Glutamatergic neuron (in vitro differentiated cells): ENCODE results near the gene AXIN2. TPM values are rescaled to one million over a fixed set of nuclear protein-coding genes. Genes with fewer than 3 reads are reported as not detected.

Experiments used
- DNase-seq: peaks from one replicate; pipeline ENCODE4 v3.0.0; 2022
- H3K27ac Mint-ChIP-seq: one replicate; pipeline ENCODE4 v1.8.0; 2020; ENCODE audit warnings: mild to moderate bottlenecking, mixed read lengths, inconsistent platforms; ENCODE audit not compliant: unreplicated experiment
- H3K27me3 Mint-ChIP-seq: one replicate; pipeline ENCODE4 v1.8.0; 2020; ENCODE audit warnings: mild to moderate bottlenecking, moderate library complexity, mixed read lengths, inconsistent platforms; ENCODE audit not compliant: unreplicated experiment
- H3K36me3 Mint-ChIP-seq: one replicate; pipeline ENCODE4 v1.8.0; 2020; ENCODE audit warnings: mild to moderate bottlenecking, mixed read lengths, inconsistent platforms; ENCODE audit not compliant: unreplicated experiment
- H3K4me1 Mint-ChIP-seq: one replicate; pipeline ENCODE4 v1.8.0; 2020; ENCODE audit warnings: mild to moderate bottlenecking, low read depth, mixed read lengths, inconsistent platforms; ENCODE audit not compliant: unreplicated experiment
- H3K4me3 Mint-ChIP-seq: one replicate; pipeline ENCODE4 v1.8.0; 2020; ENCODE audit warnings: mild to moderate bottlenecking, mixed read lengths, inconsistent platforms; ENCODE audit not compliant: unreplicated experiment
- H3K9me3 Mint-ChIP-seq: one replicate; pipeline ENCODE4 v1.8.0; 2020; ENCODE audit warnings: mild to moderate bottlenecking, moderate library complexity, mixed read lengths, inconsistent platforms; ENCODE audit not compliant: unreplicated experiment
- total RNA-seq: library from RNA; stranded (reverse); fragmentation: NEBNext Ultra II Directional; extraction: Animal tissue kit (Norgen Biotek cat#: 25700); gene quantifications from one replicate; pipeline ENCODE4 v1.2.1, GENCODE V29; 2021; ENCODE audit not compliant: unreplicated experiment
- TF ChIP-seq, protein P1 (sequence below): fragments of 200-600 bp; sonication (generic); IDR thresholded peaks from one replicate; pipeline ENCODE4 v1.5.0; 2021; ENCODE audit not compliant: partially characterized antibody, unreplicated experiment

The AXIN2 gene
- total RNA-seq, 1 donor from 2014 or later: 26.5 TPM

DNA sequence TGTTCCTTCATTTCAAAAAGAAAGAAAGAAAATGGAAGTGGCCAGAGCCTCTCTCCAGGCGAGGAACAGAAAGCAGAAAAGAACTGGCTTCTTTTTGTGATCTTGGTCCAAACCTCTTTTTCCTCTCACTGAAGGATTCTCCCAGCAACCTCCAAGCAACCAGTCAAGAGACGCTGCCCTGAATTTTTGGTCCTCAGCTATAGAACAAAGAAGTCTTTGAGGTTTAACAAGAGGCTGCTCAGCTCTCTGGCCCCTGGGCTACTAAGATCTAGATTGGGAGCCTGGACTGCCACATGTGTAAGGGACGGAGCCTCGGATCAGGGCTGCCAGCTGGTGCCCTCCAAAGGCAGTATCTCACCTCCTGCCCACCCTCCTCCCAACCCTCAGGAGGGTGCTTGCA is 62.6 kb downstream of the AXIN2 start:
- Mint-ChIP-seq H3K27ac (no peak overlapping the region), H3K27me3 (no peaks in the 10 kb centered on the region), H3K36me3 (no peaks in the 10 kb centered on the region), H3K4me1 (peaks cover 3% of the 10 kb centered on the region), H3K9me3 (peaks cover 3% of the 10 kb centered on the region), H3K4me3 (no peak overlapping the region)
- DNase-seq: no peak
- TF ChIP-seq, protein P1, sequence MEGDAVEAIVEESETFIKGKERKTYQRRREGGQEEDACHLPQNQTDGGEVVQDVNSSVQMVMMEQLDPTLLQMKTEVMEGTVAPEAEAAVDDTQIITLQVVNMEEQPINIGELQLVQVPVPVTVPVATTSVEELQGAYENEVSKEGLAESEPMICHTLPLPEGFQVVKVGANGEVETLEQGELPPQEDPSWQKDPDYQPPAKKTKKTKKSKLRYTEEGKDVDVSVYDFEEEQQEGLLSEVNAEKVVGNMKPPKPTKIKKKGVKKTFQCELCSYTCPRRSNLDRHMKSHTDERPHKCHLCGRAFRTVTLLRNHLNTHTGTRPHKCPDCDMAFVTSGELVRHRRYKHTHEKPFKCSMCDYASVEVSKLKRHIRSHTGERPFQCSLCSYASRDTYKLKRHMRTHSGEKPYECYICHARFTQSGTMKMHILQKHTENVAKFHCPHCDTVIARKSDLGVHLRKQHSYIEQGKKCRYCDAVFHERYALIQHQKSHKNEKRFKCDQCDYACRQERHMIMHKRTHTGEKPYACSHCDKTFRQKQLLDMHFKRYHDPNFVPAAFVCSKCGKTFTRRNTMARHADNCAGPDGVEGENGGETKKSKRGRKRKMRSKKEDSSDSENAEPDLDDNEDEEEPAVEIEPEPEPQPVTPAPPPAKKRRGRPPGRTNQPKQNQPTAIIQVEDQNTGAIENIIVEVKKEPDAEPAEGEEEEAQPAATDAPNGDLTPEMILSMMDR: no peak

GRCh38 chr17:65496801-65497200 is 64.6 kb downstream of the AXIN2 start:
- Mint-ChIP-seq H3K4me3 (no peak overlapping the region), H3K4me1 (peaks cover 3% of the 10 kb centered on the region), H3K27me3 (no peaks in the 10 kb centered on the region), H3K36me3 (no peaks in the 10 kb centered on the region), H3K27ac (no peak overlapping the region), H3K9me3 (peaks cover 3% of the 10 kb centered on the region)
- TF ChIP-seq, protein P1: no peak
- DNase-seq: no peak

GRCh38 chr17:65495122-65496055 is 66.1 kb downstream of the AXIN2 start:
- TF ChIP-seq, protein P1: no peak
- H3K27ac Mint-ChIP-seq: no peak overlapping the region
- no peaks in the 10 kb centered on the region for H3K36me3 Mint-ChIP-seq
- peak; percentile 36 for DNase-seq
- H3K4me3 Mint-ChIP-seq: peak overlapping the region; percentile 20
- no peaks in the 10 kb centered on the region for H3K27me3 Mint-ChIP-seq
- peaks cover 6% of the 10 kb centered on the region for H3K4me1 Mint-ChIP-seq
- peaks cover 6% of the 10 kb centered on the region for H3K9me3 Mint-ChIP-seq

- Mint-ChIP-seq H3K9me3 (peaks cover 13% of the 10 kb centered on the region), H3K27ac (peak overlapping the region; percentile 94), H3K4me1 (peaks cover 21% of the 10 kb centered on the region), H3K27me3 (peaks cover 3% of the 10 kb centered on the region), H3K36me3 (no peaks in the 10 kb centered on the region), H3K4me3 (peak overlapping the region; percentile 50)
- no peak for DNase-seq
- TF ChIP-seq, protein P1: no peak
These were observed 71.9 kb downstream of the AXIN2 start for GRCh38 chr17:65489413-65490155.

DNA sequence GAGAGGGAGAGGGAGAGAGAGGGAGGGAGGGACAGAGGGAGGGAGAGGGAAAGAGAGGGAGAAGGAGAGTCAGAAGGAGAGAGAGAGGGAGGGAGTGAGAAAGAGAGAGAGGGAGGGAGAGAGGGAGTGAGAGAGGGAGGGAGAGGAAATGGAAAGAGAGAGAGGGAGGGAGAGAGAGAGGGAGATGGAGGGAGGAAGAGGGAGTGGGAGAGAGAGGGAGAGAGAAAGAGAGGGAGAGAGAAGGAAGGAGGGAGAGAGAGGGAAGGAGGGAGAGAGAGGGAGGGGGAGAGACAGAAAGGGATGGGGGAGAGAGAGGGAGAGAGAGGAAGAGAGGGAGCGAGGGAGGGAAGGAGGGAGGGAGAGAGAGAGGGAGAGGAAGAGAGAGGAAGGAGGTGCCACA is 72.8 kb downstream of the AXIN2 start:
- Mint-ChIP-seq H3K27me3 (peaks cover 3% of the 10 kb centered on the region), H3K27ac (peak overlapping the region; percentile 94), H3K4me1 (peaks cover 21% of the 10 kb centered on the region), H3K4me3 (no peak overlapping the region), H3K9me3 (peaks cover 16% of the 10 kb centered on the region), H3K36me3 (no peaks in the 10 kb centered on the region)
- TF ChIP-seq, protein P1: no peak
- DNase-seq: no peak
